Lung (tissue), 12 donors: ENCODE data around the gene TRUB1. TPM values are rescaled to one million over a fixed set of nuclear protein-coding genes. Genes with fewer than 3 reads are reported as not detected.

Source experiments
- ATAC-seq: fragments of 200-7000 bp; cut with Tn5 transposase; one replicate; pipeline ENCODE4 v1.9.1; 2020; ENCODE audit warnings: moderate number of reproducible peaks; ENCODE audit not compliant: insufficient read depth, low FRiP score
- DNase-seq, 3 donors: peaks; one replicate each; pipeline ENCODE4 v3.0.0-alpha.2; 2013 to 2017
- H3K27ac ChIP-seq, 2 donors: one replicate each; pipeline ENCODE4 v1.5.1; 2013; ENCODE audit warnings: mild to moderate bottlenecking in 2 of 2, moderate library complexity in 2 of 2, control low read depth in 1 of 2, inconsistent platforms in 1 of 2, low read depth in 1 of 2, low read length in 1 of 2
- H3K27me3 ChIP-seq, 3 donors: one replicate each; pipeline ENCODE4 v1.5.1; 2013; ENCODE audit warnings: low read length in 2 of 3; ENCODE audit not compliant: control insufficient read depth in 3 of 3, insufficient read depth in 3 of 3
- H3K36me3 ChIP-seq, 4 donors: one replicate each; pipeline ENCODE4 v1.5.1; 2013; ENCODE audit warnings: low read length in 4 of 4, mild to moderate bottlenecking in 1 of 4, moderate library complexity in 1 of 4; ENCODE audit not compliant: control insufficient read depth in 4 of 4, insufficient read depth in 4 of 4
- H3K4me1 ChIP-seq, 5 donors: one replicate each; pipeline ENCODE4 v1.5.1; 2013; ENCODE audit warnings: low read length in 5 of 5, mild to moderate bottlenecking in 2 of 5, moderate library complexity in 1 of 5; ENCODE audit not compliant: control insufficient read depth in 5 of 5, insufficient read depth in 5 of 5
- H3K4me3 ChIP-seq: one replicate; pipeline ENCODE4 v1.5.1; 2013; ENCODE audit warnings: mild to moderate bottlenecking, control low read depth, moderate library complexity
- H3K9ac ChIP-seq, 2 donors: one replicate each; pipeline ENCODE4 v1.5.1; 2013; ENCODE audit warnings: low read length in 2 of 2, control low read depth in 1 of 2; ENCODE audit not compliant: insufficient read depth in 1 of 2
- H3K9me3 ChIP-seq, 4 donors: one replicate each; pipeline ENCODE4 v1.5.1; 2013; ENCODE audit warnings: low read length in 3 of 4, mild to moderate bottlenecking in 1 of 4, moderate library complexity in 1 of 4; ENCODE audit not compliant: control insufficient read depth in 4 of 4, insufficient read depth in 3 of 4
- CTCF ChIP-seq: IDR thresholded peaks from 2 replicates; pipeline ENCODE4 v1.5.1; 2012; ENCODE audit warnings: mild to moderate bottlenecking; ENCODE audit errors: control extremely low read depth, extremely low read depth
- WGBS, 2 donors: extraction: QIAGEN DNeasy Blood & Tissue Kit; methylation state at CpG; one replicate each; pipeline ENCODE4 v1.1.7; 2013; 5-methylcytosine and 5-hydroxymethylcytosine counted together
- polyA plus RNA-seq, 2 donors: library from polyadenylated mRNA; stranded (reverse); fragments of 200-250 nt; gene quantifications; one replicate each; pipeline ENCODE4 v1.2.1, GENCODE V29; 2013
- total RNA-seq, 2 donors: library from RNA; depleted of rRNA in 1 of 2; stranded (reverse); fragments of >200 nt in 1 of 2; gene quantifications; one replicate each; pipeline ENCODE4 v1.2.1, GENCODE V29; 2014 to 2021
- donor health status: control.
- donor health status: control.
- donor health status: Bipolar disorder and iron deficiency.
- donor health status: healthy.
- donor health status: DM: yes; HTN: yes; CAD: no.

Gene TRUB1
- total and polyA plus RNA-seq, 4 donors, result 4.9 to 27.0 (median 10.7) TPM

- H3K36me3 ChIP-seq, result no peaks in the 10 kb centered on the region
- H3K9me3 ChIP-seq, result no peaks in the 10 kb centered on the region
- H3K4me3 ChIP-seq, result no peak overlapping the region
- no peaks in the 10 kb centered on the region for H3K4me1 ChIP-seq
- DNase-seq (no peak), ATAC-seq (no peak)
- TF ChIP-seq CTCF, result no peak
- H3K9ac ChIP-seq, result no peak overlapping the region
- 83 to 92% methylated on average over 1 of the region's 1 CpG for WGBS, 2 donors
- H3K27ac ChIP-seq, result no peak overlapping the region
- no peaks in the 10 kb centered on the region for H3K27me3 ChIP-seq
Measured at GRCh38 chr10:114920459-114920858, 17.5 kb upstream of the TRUB1 start.

- ATAC-seq (no peak), DNase-seq (no peak)
- Histone ChIP-seq H3K36me3 (no peaks in the 10 kb centered on the region), H3K9ac (no peak overlapping the region), H3K27ac (no peak overlapping the region), H3K27me3 (no peaks in the 10 kb centered on the region), H3K4me1 (no peaks in the 10 kb centered on the region), H3K4me3 (no peak overlapping the region), H3K9me3 (no peaks in the 10 kb centered on the region)
- WGBS, 2 donors, result 72 to 85% methylated on average over 4 of the region's 4 CpGs
- TF ChIP-seq CTCF, result no peak
Measured at GRCh38 chr10:114922003-114922402, 16.0 kb upstream of the TRUB1 start.

- no peak for TF ChIP-seq CTCF
- Histone ChIP-seq H3K9ac (no peak overlapping the region), H3K4me1 (peaks cover 0 to 3% (median 0%) of the 10 kb centered on the region in 5 donors), H3K27me3 (no peaks in the 10 kb centered on the region), H3K27ac (no peak overlapping the region), H3K4me3 (no peak overlapping the region), H3K36me3 (no peaks in the 10 kb centered on the region), H3K9me3 (no peaks in the 10 kb centered on the region)
- no peak for ATAC-seq
- DNase-seq, result no peak
- WGBS, 2 donors, result 81 to 87% methylated on average over 2 of the region's 2 CpGs
Measured at GRCh38 chr10:114923551-114923950, 14.4 kb upstream of the TRUB1 start.
